WI38 (cell line): ENCODE results near the gene S1PR2.
"Not testable (repeated sequence)": the region's sequence is repeated elsewhere in the genome, so short reads cannot be mapped to it uniquely, and the experiment has no call there.

ENCODE experiments used
- H3K4me3 ChIP-seq: 2 replicates; pipeline ENCODE4 v1.5.1; 2011; ENCODE audit warnings: low read depth, mild to moderate bottlenecking, control low read depth, low read length
- CTCF ChIP-seq: IDR thresholded peaks from 2 replicates; pipeline ENCODE4 v1.5.1; 2012; ENCODE audit warnings: low read depth, mild to moderate bottlenecking, control low read depth, low read length

Gene S1PR2

GRCh38 chr19:10184636-10185035 lies 46.5 kb downstream of the S1PR2 start:
- no peak for TF ChIP-seq CTCF

GRCh38 chr19:10183926-10184325 lies 47.2 kb downstream of the S1PR2 start:
- no peak overlapping the region for H3K4me3 ChIP-seq
- TF ChIP-seq CTCF, result no peak

More at GRCh38 chr19:10184636-10185035, 46.5 kb downstream of the S1PR2 start:
- no peak overlapping the region for H3K4me3 ChIP-seq

GRCh38 chr19:10182847-10183246 lies 48.3 kb downstream of the S1PR2 start:
- no peak for TF ChIP-seq CTCF
- no peak overlapping the region for H3K4me3 ChIP-seq

- TF ChIP-seq CTCF, result no peak
Observed at GRCh38 chr19:10182076-10182475, 49.1 kb downstream of the S1PR2 start.

GRCh38 chr19:10180459-10180858 lies 50.7 kb downstream of the S1PR2 start:
- H3K4me3 ChIP-seq, result no peak overlapping the region
- TF ChIP-seq CTCF, result no peak

More at GRCh38 chr19:10182076-10182475, 49.1 kb downstream of the S1PR2 start:
- H3K4me3 ChIP-seq, result no peak overlapping the region

- not testable (repeated sequence) for H3K4me3 ChIP-seq
Observed at GRCh38 chr19:10180024-10180423, 51.1 kb downstream of the S1PR2 start.

- no peak overlapping the region for H3K4me3 ChIP-seq
- TF ChIP-seq CTCF, result no peak
Observed at GRCh38 chr19:10173527-10173926, 57.6 kb downstream of the S1PR2 start.
